ENCODE data around the gene NRXN3.
A peak's percentile ranks its signal among the peaks of the same experiment; 100 is the strongest.

NRXN3 gene

GRCh38 chr14:79254069-79254775 is 1084.0 kb downstream of the NRXN3 start:
- Histone ChIP-seq H3K9me3 (ENCODE audit: severe bottlenecking) (no peaks in the 10 kb centered on the region), H3K36me3 (ENCODE audit: low read depth) (no peaks in the 10 kb centered on the region), H3K27me3 (ENCODE audit: insufficient read depth, poor library complexity, severe bottlenecking) (peaks cover 3% of the 10 kb centered on the region), H3K4me3 (ENCODE audit: severe bottlenecking) (no peak overlapping the region), H3K27ac (ENCODE audit: poor library complexity, severe bottlenecking) (no peak overlapping the region), H3K4me1 (ENCODE audit: insufficient read depth, poor library complexity, severe bottlenecking) (no peaks in the 10 kb centered on the region)
- DNase-seq (ENCODE audit: low spot score), result no peak
- ATAC-seq (ENCODE audit: low read depth), result no peak
- no peak for TF ChIP-seq CTCF (IDR thresholded peaks at IDR 0.05; ENCODE audit: poor library complexity, severe bottlenecking)

- ATAC-seq (ENCODE audit: low read depth), result no peak
- H3K9me3 ChIP-seq (ENCODE audit: severe bottlenecking), result no peaks in the 10 kb centered on the region
- H3K4me1 ChIP-seq (ENCODE audit: insufficient read depth, poor library complexity, severe bottlenecking), result no peaks in the 10 kb centered on the region
- no peaks in the 10 kb centered on the region for H3K27me3 ChIP-seq (ENCODE audit: insufficient read depth, poor library complexity, severe bottlenecking)
- H3K4me3 ChIP-seq (ENCODE audit: severe bottlenecking), result no peak overlapping the region
- TF ChIP-seq CTCF (IDR thresholded peaks at IDR 0.05; ENCODE audit: poor library complexity, severe bottlenecking), result peak; percentile 12
- no peak for DNase-seq (ENCODE audit: low spot score)
- H3K36me3 ChIP-seq (ENCODE audit: low read depth), result no peaks in the 10 kb centered on the region
- no peak overlapping the region for H3K27ac ChIP-seq (ENCODE audit: poor library complexity, severe bottlenecking)
These were observed 1086.2 kb downstream of the NRXN3 start for GRCh38 chr14:79256380-79256779.

- H3K36me3 ChIP-seq (ENCODE audit: low read depth), result no peaks in the 10 kb centered on the region
- no peak overlapping the region for H3K27ac ChIP-seq (ENCODE audit: poor library complexity, severe bottlenecking)
- no peaks in the 10 kb centered on the region for H3K4me1 ChIP-seq (ENCODE audit: insufficient read depth, poor library complexity, severe bottlenecking)
- DNase-seq (ENCODE audit: low spot score) (no peak), ATAC-seq (ENCODE audit: low read depth) (no peak)
- no peaks in the 10 kb centered on the region for H3K9me3 ChIP-seq (ENCODE audit: severe bottlenecking)
- H3K4me3 ChIP-seq (ENCODE audit: severe bottlenecking), result no peak overlapping the region
- no peaks in the 10 kb centered on the region for H3K27me3 ChIP-seq (ENCODE audit: insufficient read depth, poor library complexity, severe bottlenecking)
- no peak for TF ChIP-seq CTCF (IDR thresholded peaks at IDR 0.05; ENCODE audit: poor library complexity, severe bottlenecking)
These were observed 1090.2 kb downstream of the NRXN3 start for GRCh38 chr14:79260406-79260805.

GRCh38 chr14:79265366-79265946 is 1095.3 kb downstream of the NRXN3 start:
- Histone ChIP-seq H3K36me3 (ENCODE audit: low read depth) (no peaks in the 10 kb centered on the region), H3K4me3 (ENCODE audit: severe bottlenecking) (no peak overlapping the region), H3K9me3 (ENCODE audit: severe bottlenecking) (no peaks in the 10 kb centered on the region), H3K4me1 (ENCODE audit: insufficient read depth, poor library complexity, severe bottlenecking) (no peaks in the 10 kb centered on the region), H3K27ac (ENCODE audit: poor library complexity, severe bottlenecking) (no peak overlapping the region), H3K27me3 (ENCODE audit: insufficient read depth, poor library complexity, severe bottlenecking) (no peaks in the 10 kb centered on the region)
- DNase-seq (ENCODE audit: low spot score), result no peak
- TF ChIP-seq CTCF (IDR thresholded peaks at IDR 0.05; ENCODE audit: poor library complexity, severe bottlenecking), result no peak
- ATAC-seq (ENCODE audit: low read depth), result peak; percentile 73; the same call in 2 of the 3 replicates

- Histone ChIP-seq H3K4me3 (ENCODE audit: severe bottlenecking) (no peak overlapping the region), H3K27me3 (ENCODE audit: insufficient read depth, poor library complexity, severe bottlenecking) (no peaks in the 10 kb centered on the region), H3K4me1 (ENCODE audit: insufficient read depth, poor library complexity, severe bottlenecking) (no peaks in the 10 kb centered on the region), H3K36me3 (ENCODE audit: low read depth) (no peaks in the 10 kb centered on the region), H3K27ac (ENCODE audit: poor library complexity, severe bottlenecking) (no peak overlapping the region), H3K9me3 (ENCODE audit: severe bottlenecking) (no peaks in the 10 kb centered on the region)
- ATAC-seq (ENCODE audit: low read depth), result no peak
- no peak for DNase-seq (ENCODE audit: low spot score)
- no peak for TF ChIP-seq CTCF (IDR thresholded peaks at IDR 0.05; ENCODE audit: poor library complexity, severe bottlenecking)
These were observed 1100.2 kb downstream of the NRXN3 start for GRCh38 chr14:79270361-79270760.

All from RWPE2 (cell line).